Liver (tissue), 9 donors: ENCODE measurements around the gene HHAT. TPM values are rescaled to one million over a fixed set of nuclear protein-coding genes. Genes with fewer than 3 reads are reported as not detected.

Source experiments
- DNase-seq: peaks from one replicate; pipeline ENCODE4 v3.0.0-alpha.2; 2017; ENCODE audit warnings: low spot score
- H3K27ac ChIP-seq, 2 donors: one replicate each; pipeline ENCODE4 v1.7.0; 2013; ENCODE audit warnings: inconsistent platforms in 2 of 2, low read length in 2 of 2, control low read depth in 1 of 2, low read depth in 1 of 2, mild to moderate bottlenecking in 1 of 2
- H3K27me3 ChIP-seq, 4 donors: one replicate each; pipeline versions ENCODE4 v1.6.1 to v1.7.0; 2013; ENCODE audit warnings: low read length in 3 of 4, inconsistent platforms in 1 of 4, mild to moderate bottlenecking in 1 of 4, moderate library complexity in 1 of 4; ENCODE audit not compliant: control insufficient read depth in 4 of 4, insufficient read depth in 4 of 4
- H3K36me3 ChIP-seq, 4 donors: one replicate each; pipeline versions ENCODE4 v1.6.1 to v1.7.0; 2013; ENCODE audit warnings: low read length in 3 of 4, mild to moderate bottlenecking in 3 of 4, low read depth in 1 of 4, moderate library complexity in 1 of 4; ENCODE audit not compliant: control insufficient read depth in 4 of 4, insufficient read depth in 3 of 4
- H3K4me1 ChIP-seq, 4 donors: one replicate each; pipeline versions ENCODE4 v1.6.1 to v1.7.0; 2013; ENCODE audit warnings: low read length in 3 of 4, mild to moderate bottlenecking in 3 of 4, moderate library complexity in 1 of 4; ENCODE audit not compliant: control insufficient read depth in 4 of 4, insufficient read depth in 4 of 4
- H3K4me3 ChIP-seq, 3 donors: one replicate each; pipeline versions ENCODE4 v1.6.1 to v1.7.0; 2013; ENCODE audit warnings: low read length in 3 of 3, control low read depth in 1 of 3, low read depth in 1 of 3, mild to moderate bottlenecking in 1 of 3
- H3K9ac ChIP-seq, 2 donors: one replicate each; pipeline ENCODE4 v1.7.0; 2013; ENCODE audit warnings: low read length in 2 of 2, mild to moderate bottlenecking in 2 of 2, moderate library complexity in 2 of 2, control low read depth in 1 of 2, low read depth in 1 of 2
- H3K9me3 ChIP-seq, 4 donors: one replicate each; pipeline versions ENCODE4 v1.6.1 to v1.7.0; 2013; ENCODE audit warnings: low read length in 3 of 4; ENCODE audit not compliant: control insufficient read depth in 4 of 4
- ATF3 ChIP-seq: IDR thresholded peaks from 2 replicates; pipeline ENCODE4 v1.6.1; 2016; ENCODE audit warnings: antibody characterized with exemption
- EGR1 ChIP-seq, 2 donors: IDR thresholded peaks; 2 replicates each; pipeline ENCODE4 v1.6.1; 2016 to 2018; ENCODE audit warnings: antibody characterized with exemption in 2 of 2, low read depth in 2 of 2
- FOXA1 ChIP-seq: IDR thresholded peaks from 2 replicates; pipeline ENCODE4 v1.6.1; 2016; ENCODE audit warnings: antibody characterized with exemption
- FOXA2 ChIP-seq: IDR thresholded peaks from 2 replicates; pipeline ENCODE4 v1.6.1; 2016; ENCODE audit warnings: antibody characterized with exemption
- GABPA ChIP-seq, 2 donors: IDR thresholded peaks in 1 of 2; conservative IDR thresholded peaks in 1 of 2; 2 replicates each; pipeline ENCODE4 v1.6.1; 2016; ENCODE audit warnings: antibody characterized with exemption in 2 of 2, mild to moderate bottlenecking in 1 of 2, moderate library complexity in 1 of 2
- HNF4A ChIP-seq, 2 donors: conservative IDR thresholded peaks; 2 replicates each; pipeline ENCODE4 v1.6.1; 2016; ENCODE audit warnings: antibody characterized with exemption in 2 of 2, mild to moderate bottlenecking in 2 of 2
- HNF4G ChIP-seq: IDR thresholded peaks from 2 replicates; pipeline ENCODE4 v1.6.1; 2016; ENCODE audit warnings: antibody characterized with exemption
- JUND ChIP-seq, 2 donors: IDR thresholded peaks; 2 replicates each; pipeline ENCODE4 v1.6.1; 2016; ENCODE audit warnings: antibody characterized with exemption in 2 of 2
- NR2F2 ChIP-seq: IDR thresholded peaks from 2 replicates; pipeline ENCODE4 v1.6.1; 2016; ENCODE audit warnings: antibody characterized with exemption
- RAD21 ChIP-seq, 2 donors: IDR thresholded peaks; 2 replicates each; pipeline ENCODE4 v1.6.1; 2016; ENCODE audit warnings: antibody characterized with exemption in 2 of 2, mild to moderate bottlenecking in 2 of 2
- REST ChIP-seq: IDR thresholded peaks from 2 replicates; pipeline ENCODE4 v1.6.1; 2016; ENCODE audit warnings: antibody characterized with exemption, mild to moderate bottlenecking
- RXRA ChIP-seq, 2 donors: IDR thresholded peaks; 2 replicates each; pipeline ENCODE4 v1.6.1; 2017 to 2018; ENCODE audit warnings: antibody characterized with exemption in 2 of 2, mild to moderate bottlenecking in 1 of 2
- SP1 ChIP-seq: IDR thresholded peaks from 2 replicates; pipeline ENCODE4 v1.6.1; 2018; ENCODE audit warnings: antibody characterized with exemption, mild to moderate bottlenecking
- TAF1 ChIP-seq: conservative IDR thresholded peaks from 2 replicates; pipeline ENCODE4 v1.6.1; 2016; ENCODE audit warnings: antibody characterized with exemption, mild to moderate bottlenecking
- YY1 ChIP-seq: IDR thresholded peaks from 2 replicates; pipeline ENCODE4 v1.6.1; 2016; ENCODE audit warnings: antibody characterized with exemption, mild to moderate bottlenecking
- ZBTB33 ChIP-seq: IDR thresholded peaks from 2 replicates; pipeline ENCODE4 v1.6.1; 2016; ENCODE audit warnings: antibody characterized with exemption
- whole genome bisulfite sequencing: extraction: QIAGEN DNeasy Blood & Tissue Kit; methylation state at CpG from one replicate; pipeline ENCODE4 v1.1.7; 2013; 5-methylcytosine and 5-hydroxymethylcytosine counted together
- polyA plus RNA-seq, 2 donors: library from polyadenylated mRNA; stranded (reverse) in 1 of 2; unstranded in 1 of 2; fragments of 200-250 nt in 1 of 2; fragments of >200 nt in 1 of 2; fragmentation: Nextera tagmentation in 1 of 2; extraction: Ambion mirVana in 1 of 2; gene quantifications; one replicate each; pipeline versions ENCODE4 v1.2.1 to v1.2.3, GENCODE V29; 2013 to 2015
- total RNA-seq, 2 donors: library from RNA; depleted of rRNA; stranded (reverse); fragments of >200 nt; gene quantifications; one replicate each; pipeline ENCODE4 v1.2.3, GENCODE V29; 2014
- TF ChIP-seq, protein P1 (sequence below): fragments of 150-350 bp; IDR thresholded peaks from 2 replicates; pipeline ENCODE4 v1.5.1; 2017; ENCODE audit warnings: improper control_type of control experiment, low read depth, low read length; ENCODE audit not compliant: missing input control
- TF ChIP-seq, protein P2 (sequence below): IDR thresholded peaks from 2 replicates; pipeline ENCODE4 v1.6.1; 2016; ENCODE audit warnings: antibody characterized with exemption
- donor health status: healthy.
- donor health status: healthy.
- donor health status: healthy.
- donor health status: healthy.
- donor health status: healthy.

HHAT gene
- total and polyA plus RNA-seq, 4 donors: 1.3 to 2.2 (median 1.6) TPM

GRCh38 chr1:210315529-210315928 lies 13.2 kb upstream of the HHAT start:
- TF ChIP-seq YY1 (no peak), ATF3 (no peak), FOXA2 (no peak), RAD21 (IDR thresholded peaks at IDR 0.05) (no peak), HNF4A (conservative IDR thresholded peaks at IDR 0.05) (no peak), TAF1 (no peak)
- TF ChIP-seq, protein P1, sequence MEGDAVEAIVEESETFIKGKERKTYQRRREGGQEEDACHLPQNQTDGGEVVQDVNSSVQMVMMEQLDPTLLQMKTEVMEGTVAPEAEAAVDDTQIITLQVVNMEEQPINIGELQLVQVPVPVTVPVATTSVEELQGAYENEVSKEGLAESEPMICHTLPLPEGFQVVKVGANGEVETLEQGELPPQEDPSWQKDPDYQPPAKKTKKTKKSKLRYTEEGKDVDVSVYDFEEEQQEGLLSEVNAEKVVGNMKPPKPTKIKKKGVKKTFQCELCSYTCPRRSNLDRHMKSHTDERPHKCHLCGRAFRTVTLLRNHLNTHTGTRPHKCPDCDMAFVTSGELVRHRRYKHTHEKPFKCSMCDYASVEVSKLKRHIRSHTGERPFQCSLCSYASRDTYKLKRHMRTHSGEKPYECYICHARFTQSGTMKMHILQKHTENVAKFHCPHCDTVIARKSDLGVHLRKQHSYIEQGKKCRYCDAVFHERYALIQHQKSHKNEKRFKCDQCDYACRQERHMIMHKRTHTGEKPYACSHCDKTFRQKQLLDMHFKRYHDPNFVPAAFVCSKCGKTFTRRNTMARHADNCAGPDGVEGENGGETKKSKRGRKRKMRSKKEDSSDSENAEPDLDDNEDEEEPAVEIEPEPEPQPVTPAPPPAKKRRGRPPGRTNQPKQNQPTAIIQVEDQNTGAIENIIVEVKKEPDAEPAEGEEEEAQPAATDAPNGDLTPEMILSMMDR: no peak
- Histone ChIP-seq H3K27ac (no peak overlapping the region), H3K27me3 (peaks cover 0 to 6% (median 0%) of the 10 kb centered on the region in 4 donors), H3K4me1 (no peaks in the 10 kb centered on the region), H3K36me3 (no peaks in the 10 kb centered on the region), H3K9ac (no peak overlapping the region), H3K9me3 (no peaks in the 10 kb centered on the region), H3K4me3 (no peak overlapping the region)
- WGBS: 90% methylated on average over 6 of the region's 6 CpGs
- DNase-seq: no peak

DNA sequence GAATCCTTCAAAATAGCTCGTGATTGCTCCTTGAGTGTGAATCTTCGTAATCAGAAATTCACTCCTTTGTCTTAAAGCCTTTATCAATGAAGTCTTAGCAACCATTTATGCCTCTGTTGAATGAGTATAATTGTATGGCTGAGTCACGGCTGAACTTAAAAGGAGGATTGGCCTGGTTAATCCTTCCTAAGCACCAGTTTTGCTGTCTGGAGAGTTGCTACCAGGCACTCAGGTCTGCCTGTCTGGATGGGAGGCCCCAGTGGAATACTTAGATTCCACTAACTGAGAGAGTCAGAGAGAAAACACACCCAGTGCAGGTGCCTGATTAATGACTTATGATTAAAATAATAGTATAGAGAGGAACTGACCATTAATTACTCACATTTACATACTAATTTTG lies 7.6 kb upstream of the HHAT start:
- TF ChIP-seq FOXA2 (no peak), RAD21 (IDR thresholded peaks at IDR 0.05) (no peak), NR2F2 (no peak)
- H3K4me3 ChIP-seq: no peak overlapping the region
- no peak overlapping the region for H3K27ac ChIP-seq
- H3K9ac ChIP-seq: no peak overlapping the region
- no peak for DNase-seq
- H3K36me3 ChIP-seq: no peaks in the 10 kb centered on the region
- WGBS: 94% methylated on average over 3 of the region's 3 CpGs
- H3K27me3 ChIP-seq: no peaks in the 10 kb centered on the region
- no peaks in the 10 kb centered on the region for H3K4me1 ChIP-seq
- H3K9me3 ChIP-seq: no peaks in the 10 kb centered on the region

- TF ChIP-seq RXRA (IDR thresholded peaks at IDR 0.05) (no peak), JUND (IDR thresholded peaks at IDR 0.05) (no peak), NR2F2 (no peak), FOXA1 (no peak), ZBTB33 (no peak), HNF4G (no peak), ATF3 (no peak), YY1 (no peak), TAF1 (no peak), RAD21 (IDR thresholded peaks at IDR 0.05) (no peak), GABPA (IDR thresholded peaks at IDR 0.05 in 1 of 2, conservative IDR thresholded peaks at IDR 0.05 in 1 of 2) (no peak), EGR1 (IDR thresholded peaks at IDR 0.05; ENCODE audit: low read depth in 2 of 2) (no peak), SP1 (no peak), REST (no peak), FOXA2 (no peak), HNF4A (conservative IDR thresholded peaks at IDR 0.05) (no peak)
- TF ChIP-seq, protein P1: no peak
- TF ChIP-seq, protein P2, sequence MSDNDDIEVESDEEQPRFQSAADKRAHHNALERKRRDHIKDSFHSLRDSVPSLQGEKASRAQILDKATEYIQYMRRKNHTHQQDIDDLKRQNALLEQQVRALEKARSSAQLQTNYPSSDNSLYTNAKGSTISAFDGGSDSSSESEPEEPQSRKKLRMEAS: no peak
- no peak for DNase-seq
- 91% methylated on average over 8 of the region's 8 CpGs for WGBS
- no peak overlapping the region for H3K9ac ChIP-seq
- H3K4me1 ChIP-seq: no peaks in the 10 kb centered on the region
- no peak overlapping the region for H3K4me3 ChIP-seq
- H3K27me3 ChIP-seq: no peaks in the 10 kb centered on the region
- no peak overlapping the region for H3K27ac ChIP-seq
- no peaks in the 10 kb centered on the region for H3K9me3 ChIP-seq
- H3K36me3 ChIP-seq: no peaks in the 10 kb centered on the region
These were observed 7.2 kb upstream of the HHAT start for GRCh38 chr1:210321552-210321951.
